Superior temporal gyrus (tissue), 1 donor: Measurements from ENCODE around the gene OAS2.

ENCODE experiments used
- DNase-seq: peaks from one replicate; pipeline ENCODE4 v3.0.0-alpha.2; 2016; ENCODE audit errors: extremely low spot score

OAS2 gene

DNA sequence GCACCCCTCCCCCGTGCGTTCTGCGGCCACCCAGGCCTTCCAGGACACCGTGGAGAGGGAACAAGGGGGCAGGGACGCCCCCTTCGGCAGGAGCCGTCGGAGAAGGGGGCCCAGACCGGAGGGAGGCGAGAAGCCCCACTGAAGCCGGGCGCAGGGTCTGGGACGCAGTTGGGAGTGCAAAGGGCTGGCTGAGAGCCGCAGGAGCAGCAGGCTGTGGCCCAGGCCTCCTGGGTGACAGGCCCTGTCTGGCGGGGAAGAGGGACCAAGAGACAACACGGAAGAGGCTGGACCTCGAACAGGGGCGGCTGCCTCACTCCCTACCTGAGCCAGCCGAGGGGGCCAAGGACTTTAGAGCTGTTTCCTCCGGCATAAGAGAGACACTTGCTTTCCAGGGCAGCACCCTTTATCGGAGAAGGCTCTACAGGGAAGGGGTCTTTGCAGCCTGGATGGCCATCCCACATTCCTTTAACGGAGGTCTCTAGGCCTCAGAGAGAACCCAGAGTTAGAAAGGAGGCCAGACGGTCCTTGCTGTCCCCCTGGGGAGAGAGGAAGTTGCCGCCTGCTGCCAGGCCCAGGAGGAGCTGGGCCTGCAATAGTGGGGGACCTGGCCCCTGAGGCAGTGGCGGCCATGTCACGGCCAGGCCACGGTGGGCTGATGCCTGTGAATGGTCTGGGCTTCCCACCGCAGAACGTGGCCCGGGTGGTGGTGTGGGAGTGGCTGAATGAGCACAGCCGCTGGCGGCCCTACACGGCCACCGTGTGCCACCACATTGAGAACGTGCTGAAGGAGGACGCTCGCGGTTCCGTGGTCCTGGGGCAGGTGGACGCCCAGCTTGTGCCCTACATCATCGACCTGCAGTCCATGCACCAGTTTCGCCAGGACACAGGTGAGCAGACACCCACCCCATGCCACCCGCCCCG lies 79.5 kb downstream of the OAS2 start:
- no peak for DNase-seq

DNA sequence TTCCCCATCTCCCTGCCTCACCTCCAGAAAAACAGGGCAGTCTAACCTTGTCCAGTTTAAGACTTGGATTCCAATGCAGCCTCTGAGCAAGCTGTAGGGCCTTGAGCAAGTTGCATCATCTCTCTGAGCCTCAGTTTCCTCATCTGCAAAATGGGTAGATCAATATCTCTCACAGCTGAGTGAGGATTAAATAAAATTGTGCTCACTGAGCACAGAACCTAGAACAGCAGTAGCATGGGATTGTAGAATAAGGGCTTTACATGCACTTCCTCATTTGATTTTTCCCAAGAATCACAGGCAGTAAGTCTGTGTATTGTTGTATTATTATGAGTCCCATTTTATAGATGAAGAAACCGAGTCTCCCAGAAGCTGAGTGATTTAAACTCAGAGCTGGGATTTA lies 80.2 kb downstream of the OAS2 start:
- no peak for DNase-seq

DNA sequence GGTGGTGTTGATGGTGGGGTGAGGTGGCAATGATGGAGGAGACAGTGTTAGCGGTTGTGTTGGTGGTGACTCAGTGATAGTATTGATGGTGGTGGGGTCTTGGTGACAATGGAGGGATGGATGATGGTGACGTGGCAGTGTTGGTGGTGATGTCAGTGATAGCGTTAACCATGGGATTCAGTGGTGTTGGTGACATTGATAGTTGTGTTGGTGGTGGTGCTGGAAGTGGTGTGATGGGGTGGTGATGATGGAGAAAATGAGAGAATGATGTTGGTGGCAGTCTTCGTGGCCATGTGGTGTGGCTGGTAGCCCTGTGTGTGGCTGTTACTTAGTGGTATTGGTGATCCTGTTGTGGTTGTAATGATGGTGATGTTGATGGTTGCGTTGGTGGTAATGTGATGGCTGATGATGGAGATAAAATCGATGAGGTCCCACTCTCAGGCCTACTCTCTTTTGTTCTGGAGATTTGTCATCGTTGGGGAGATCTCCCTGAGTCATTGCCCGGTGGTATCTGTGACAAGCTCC lies 80.8 kb downstream of the OAS2 start:
- no peak for DNase-seq

DNA sequence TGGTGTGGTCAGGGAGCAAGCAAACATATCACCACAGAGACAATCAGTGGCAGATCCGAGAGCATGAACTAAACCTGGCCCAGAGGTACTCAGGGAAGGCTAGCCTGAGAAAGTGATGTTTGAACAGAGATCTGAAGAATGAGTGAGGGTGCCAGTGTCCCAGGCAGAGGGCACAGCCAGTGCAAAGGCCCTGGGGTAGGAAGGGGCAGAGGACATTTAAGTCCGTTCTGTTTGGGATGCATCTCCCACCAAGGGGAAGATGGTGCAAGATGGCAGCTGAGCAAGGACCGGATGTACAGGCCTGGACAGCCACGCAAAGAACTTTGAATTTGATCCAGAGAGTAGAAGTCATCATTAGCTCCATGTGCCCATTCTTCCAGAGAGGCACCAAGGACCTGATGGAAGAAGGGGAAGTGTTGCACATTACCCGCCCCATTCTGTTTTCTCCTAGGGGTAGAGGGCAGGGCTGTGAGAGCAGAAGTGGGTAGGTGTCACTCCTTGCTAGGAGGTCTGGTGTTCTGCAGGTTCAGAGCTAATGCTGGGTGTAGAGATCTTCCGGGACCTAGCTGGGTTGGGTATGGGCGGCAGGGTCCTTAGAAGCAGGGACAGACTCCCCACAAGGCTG lies 82.1 kb downstream of the OAS2 start:
- DNase-seq, result no peak

DNA sequence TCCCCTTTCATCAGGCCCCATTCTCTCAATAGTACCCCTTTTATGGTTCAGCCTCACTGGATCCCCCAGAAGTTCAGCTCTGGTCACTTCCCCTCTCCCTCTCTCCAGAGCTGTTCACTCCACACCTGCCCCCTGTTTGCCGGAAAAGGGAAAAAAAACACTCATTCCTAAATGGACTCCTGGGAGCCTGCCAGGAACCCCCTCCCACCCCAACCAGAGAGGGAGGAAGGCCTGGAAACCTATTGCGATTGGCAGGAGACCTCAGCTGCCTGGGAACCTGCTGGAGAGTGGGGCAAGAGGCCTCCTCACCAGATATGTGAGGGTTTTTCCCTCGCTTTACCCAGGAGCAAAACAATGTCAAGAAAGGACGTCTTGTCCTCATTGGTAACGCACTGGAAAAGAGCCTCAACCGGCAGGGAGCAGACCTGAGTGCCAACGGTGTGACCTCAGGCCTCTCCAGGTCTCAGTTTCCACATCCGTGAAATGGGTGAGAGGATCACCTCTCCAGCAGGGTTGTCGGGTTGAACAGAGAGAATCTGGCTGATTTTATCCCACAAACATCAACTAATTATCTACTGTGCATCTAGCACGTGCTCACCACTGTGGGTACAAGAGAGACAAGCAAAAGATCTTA lies 82.9 kb downstream of the OAS2 start:
- no peak for DNase-seq
